Adipocyte (in vitro differentiated cells): ENCODE results near the gene TRDMT1.

Experiments
- DNase-seq: peaks from one replicate; pipeline ENCODE4 v3.0.0-alpha.2; 2015; ENCODE audit warnings: low read depth
- H3K27me3 ChIP-seq: replicated peaks from 2 replicates; pipeline ENCODE4 v1.7.0; 2013; ENCODE audit warnings: mild to moderate bottlenecking, low read length, moderate library complexity; ENCODE audit not compliant: control insufficient read depth, insufficient read depth
- H3K36me3 ChIP-seq: 2 replicates; pipeline ENCODE4 v1.7.0; 2013; ENCODE audit warnings: low read length, mild to moderate bottlenecking, moderate library complexity; ENCODE audit not compliant: control insufficient read depth, insufficient read depth, severe bottlenecking
- H3K4me1 ChIP-seq: 2 replicates; pipeline ENCODE4 v1.7.0; 2013; ENCODE audit warnings: mild to moderate bottlenecking, low read length, moderate library complexity; ENCODE audit not compliant: control insufficient read depth, insufficient read depth
- H3K4me3 ChIP-seq: 2 replicates; pipeline ENCODE4 v1.7.0; 2013; ENCODE audit warnings: mild to moderate bottlenecking, low read length, moderate library complexity
- H3K9ac ChIP-seq: 2 replicates; pipeline ENCODE4 v1.7.0; 2013; ENCODE audit warnings: mild to moderate bottlenecking, low read length, moderate library complexity
- H3K9me3 ChIP-seq: 2 replicates; pipeline ENCODE4 v1.7.0; 2013; ENCODE audit warnings: mild to moderate bottlenecking, low read length, moderate library complexity; ENCODE audit not compliant: control insufficient read depth

TRDMT1 gene

GRCh38 chr10:17112566-17112965, 88.9 kb downstream of the TRDMT1 start:
- DNase-seq: no peak
- H3K9ac ChIP-seq: no peak overlapping the region
- no peaks in the 10 kb centered on the region for H3K27me3 ChIP-seq
- peaks cover 18% of the 10 kb centered on the region for H3K4me1 ChIP-seq
- no peaks in the 10 kb centered on the region for H3K36me3 ChIP-seq
- no peaks in the 10 kb centered on the region for H3K9me3 ChIP-seq
- H3K4me3 ChIP-seq: no peak overlapping the region

- DNase-seq: peak; percentile 73
- Histone ChIP-seq H3K9me3 (no peaks in the 10 kb centered on the region), H3K4me1 (peaks cover 5% of the 10 kb centered on the region)
These were observed 91.8 kb downstream of the TRDMT1 start for GRCh38 chr10:17109475-17110207.

GRCh38 chr10:17109046-17109445, 92.4 kb downstream of the TRDMT1 start:
- Histone ChIP-seq H3K4me3 (no peak overlapping the region), H3K4me1 (peaks cover 5% of the 10 kb centered on the region), H3K9me3 (no peaks in the 10 kb centered on the region), H3K27me3 (no peaks in the 10 kb centered on the region), H3K9ac (no peak overlapping the region), H3K36me3 (no peaks in the 10 kb centered on the region)
- no peak for DNase-seq

More at GRCh38 chr10:17109475-17110207, 91.8 kb downstream of the TRDMT1 start:
- Histone ChIP-seq H3K36me3 (no peaks in the 10 kb centered on the region), H3K9ac (no peak overlapping the region), H3K4me3 (no peak overlapping the region), H3K27me3 (no peaks in the 10 kb centered on the region)

- Histone ChIP-seq H3K27me3 (no peaks in the 10 kb centered on the region), H3K4me3 (no peak overlapping the region), H3K9ac (no peak overlapping the region), H3K36me3 (no peaks in the 10 kb centered on the region), H3K9me3 (no peaks in the 10 kb centered on the region), H3K4me1 (peaks cover 5% of the 10 kb centered on the region)
- no peak for DNase-seq
These were observed 94.5 kb downstream of the TRDMT1 start for GRCh38 chr10:17106991-17107390.

- no peaks in the 10 kb centered on the region for H3K36me3 ChIP-seq
- no peak for DNase-seq
- H3K9ac ChIP-seq: no peak overlapping the region
- no peaks in the 10 kb centered on the region for H3K4me1 ChIP-seq
- no peak overlapping the region for H3K4me3 ChIP-seq
- H3K9me3 ChIP-seq: no peaks in the 10 kb centered on the region
- no peaks in the 10 kb centered on the region for H3K27me3 ChIP-seq
These were observed 99.6 kb downstream of the TRDMT1 start for GRCh38 chr10:17101910-17102266.

GRCh38 chr10:17101257-17101909, 100.1 kb downstream of the TRDMT1 start:
- H3K27me3 ChIP-seq: no peaks in the 10 kb centered on the region
- H3K9me3 ChIP-seq: no peaks in the 10 kb centered on the region
- H3K9ac ChIP-seq: no peak overlapping the region
- H3K4me3 ChIP-seq: no peak overlapping the region
- H3K4me1 ChIP-seq: no peaks in the 10 kb centered on the region
- DNase-seq: no peak
- no peaks in the 10 kb centered on the region for H3K36me3 ChIP-seq

GRCh38 chr10:17100586-17100985, 100.9 kb downstream of the TRDMT1 start:
- DNase-seq: peak; percentile 23
- Histone ChIP-seq H3K4me3 (no peak overlapping the region), H3K9me3 (peaks cover 4% of the 10 kb centered on the region)

GRCh38 chr10:17098012-17098411, 103.5 kb downstream of the TRDMT1 start:
- Histone ChIP-seq H3K27me3 (no peaks in the 10 kb centered on the region), H3K9ac (no peak overlapping the region), H3K36me3 (no peaks in the 10 kb centered on the region), H3K9me3 (peaks cover 17% of the 10 kb centered on the region), H3K4me1 (no peaks in the 10 kb centered on the region), H3K4me3 (no peak overlapping the region)
- DNase-seq: no peak

More at GRCh38 chr10:17100586-17100985, 100.9 kb downstream of the TRDMT1 start:
- Histone ChIP-seq H3K36me3 (no peaks in the 10 kb centered on the region), H3K9ac (no peak overlapping the region), H3K27me3 (no peaks in the 10 kb centered on the region), H3K4me1 (no peaks in the 10 kb centered on the region)
